GM19193 (cell line): ENCODE measurements around the gene FHIP2A.

ENCODE experiments used
- POLR2A ChIP-seq: IDR thresholded peaks from 4 replicates; pipeline ENCODE4 v1.6.1; 2011; ENCODE audit not compliant: insufficient read depth, insufficient read length; ENCODE audit errors: extremely low read depth

Gene FHIP2A

GRCh38 chr10:114821293-114821914, at the start of gene FHIP2A:
Gene FHIP2A, plus strand, starts transcription at chr10:114821780. Its CDS starts 299 bp downstream, at chr10:114822079.
- peak; percentile 59 for TF ChIP-seq POLR2A

GRCh38 chr10:114772496-114773196, 48.9 kb upstream of the FHIP2A start:
- no peak for TF ChIP-seq POLR2A

GRCh38 chr10:114773197-114773532, 48.4 kb upstream of the FHIP2A start:
- no peak for TF ChIP-seq POLR2A

GRCh38 chr10:114777415-114777814, 44.2 kb upstream of the FHIP2A start:
- TF ChIP-seq POLR2A: no peak

GRCh38 chr10:114779803-114780576, 41.6 kb upstream of the FHIP2A start:
- no peak for TF ChIP-seq POLR2A

GRCh38 chr10:114780577-114781184, 40.9 kb upstream of the FHIP2A start:
- TF ChIP-seq POLR2A: no peak

- TF ChIP-seq POLR2A: no peak
Measured at GRCh38 chr10:114782666-114783065, 38.9 kb upstream of the FHIP2A start.

- TF ChIP-seq POLR2A: no peak
Measured at GRCh38 chr10:114783686-114784085, 37.9 kb upstream of the FHIP2A start.

- TF ChIP-seq POLR2A: no peak
Measured at GRCh38 chr10:114791768-114792167, 29.8 kb upstream of the FHIP2A start.

GRCh38 chr10:114795039-114795438, 26.5 kb upstream of the FHIP2A start:
- no peak for TF ChIP-seq POLR2A

GRCh38 chr10:114800361-114800760, 21.2 kb upstream of the FHIP2A start:
- TF ChIP-seq POLR2A: no peak

- TF ChIP-seq POLR2A: no peak
Measured at GRCh38 chr10:114801411-114801813, 20.2 kb upstream of the FHIP2A start.

- no peak for TF ChIP-seq POLR2A
Measured at GRCh38 chr10:114802177-114802576, 19.4 kb upstream of the FHIP2A start.

GRCh38 chr10:114806562-114807391, 14.8 kb upstream of the FHIP2A start:
- TF ChIP-seq POLR2A: no peak
